HepG2 (cell line): ENCODE results near the gene SECTM1. TPM values are rescaled to one million over a fixed set of nuclear protein-coding genes. Genes with fewer than 3 reads are reported as not detected.

Experiments
- ASH2L ChIP-seq: fragments of 300-600, 200-600 bp; sonication (generic); IDR thresholded peaks from 2 replicates; pipeline ENCODE4 v1.7.0; 2017; ENCODE audit warnings: low read depth, mild to moderate bottlenecking, moderate library complexity, mixed read lengths, low read length; ENCODE audit not compliant: insufficient read length
- GATAD2A ChIP-seq: IDR thresholded peaks from 2 replicates; pipeline ENCODE4 v1.6.1; 2016
- KAT8 ChIP-seq: IDR thresholded peaks from 2 replicates; pipeline ENCODE4 v1.6.1; 2016; ENCODE audit warnings: missing genetic modification reagents, missing compliant biosample characterization
- KDM3A ChIP-seq: IDR thresholded peaks from 2 replicates; pipeline ENCODE4 v1.6.1; 2018; ENCODE audit warnings: low read depth, missing compliant biosample characterization
- MXI1 ChIP-seq: IDR thresholded peaks from 3 replicates; pipeline ENCODE4 v1.6.1; 2012; ENCODE audit warnings: low read depth, low read length, inconsistent platforms, borderline replicate concordance
- PHF21A ChIP-seq: sonication (generic); formaldehyde crosslinking; IDR thresholded peaks from 2 replicates; pipeline ENCODE4 v1.5.0; 2020; ENCODE audit warnings: mild to moderate bottlenecking, missing genetic modification reagents
- ZNF335 ChIP-seq: sonication (generic); formaldehyde crosslinking; IDR thresholded peaks from 2 replicates; pipeline ENCODE4 v1.4.0; 2020; ENCODE audit warnings: missing genetic modification reagents
- ZNF703 ChIP-seq: sonication (generic); formaldehyde crosslinking; IDR thresholded peaks from 2 replicates; pipeline ENCODE4 v1.5.1; 2020; ENCODE audit warnings: missing genetic modification reagents, mild to moderate bottlenecking, moderate library complexity, borderline replicate concordance
- ZSCAN20 ChIP-seq: sonication (generic); formaldehyde crosslinking; IDR thresholded peaks from 2 replicates; pipeline ENCODE4 v1.4.0; 2020; ENCODE audit warnings: missing genetic modification reagents, mild to moderate bottlenecking, borderline replicate concordance
- polyA plus RNA-seq, 8 experiments: library from polyadenylated mRNA; depleted of rRNA in 3 of 8; stranded (reverse) in 7 of 8; unstranded in 1 of 8; fragments of >200 nt; fragmentation: Illumina TruSeq in 4 of 8; extraction: Trizol in 4 of 8; gene quantifications; 2 replicates each; pipeline versions ENCODE4 v1.2.1 to v1.2.3, GENCODE V29; 2011 to 2016; ENCODE audit warnings: low read depth in 4 of 8, missing spikeins in 1 of 8, mixed read lengths in 1 of 8; ENCODE audit not compliant: insufficient read depth in 1 of 8
- total RNA-seq, 5 experiments: library from RNA; depleted of rRNA; stranded (reverse); fragments of >200 nt; fragmentation: Illumina TruSeq; extraction: Trizol; gene quantifications; 2 replicates each; pipeline ENCODE4 v1.2.3, GENCODE V29; 2016; ENCODE audit warnings: low read depth in 1 of 5
- TF ChIP-seq, protein P1 (sequence below): sonication (generic); formaldehyde crosslinking; IDR thresholded peaks from 2 replicates; pipeline ENCODE4 v1.4.0; 2020; ENCODE audit warnings: missing genetic modification reagents
- TF ChIP-seq, protein P2 (sequence below), 2 experiments: sonication (generic) in 1 of 2; formaldehyde crosslinking in 1 of 2; IDR thresholded peaks; 2 replicates each; pipeline versions ENCODE4 v1.6.1 to v1.9.0; 2014 to 2022; ENCODE audit warnings: antibody characterized with exemption in 1 of 2, borderline replicate concordance in 1 of 2, inconsistent platforms in 1 of 2, low read depth in 1 of 2, missing genetic modification reagents in 1 of 2
- TF ChIP-seq, protein P3 (sequence below): IDR thresholded peaks from 2 replicates; pipeline ENCODE4 v1.6.1; 2016; ENCODE audit warnings: low read depth, missing genetic modification reagents, missing compliant biosample characterization
- TF ChIP-seq, protein P4 (sequence below): sonication (generic); formaldehyde crosslinking; IDR thresholded peaks from 2 replicates; pipeline ENCODE4 v1.8.0; 2023; ENCODE audit warnings: mild to moderate bottlenecking, missing genetic modification reagents

Gene SECTM1
- total and polyA plus RNA-seq, 2 of the 13 experiments (the other 11 are each of a cell fraction or from before 2014, with no cell fraction given) = 3.5 to 5.3 TPM

DNA sequence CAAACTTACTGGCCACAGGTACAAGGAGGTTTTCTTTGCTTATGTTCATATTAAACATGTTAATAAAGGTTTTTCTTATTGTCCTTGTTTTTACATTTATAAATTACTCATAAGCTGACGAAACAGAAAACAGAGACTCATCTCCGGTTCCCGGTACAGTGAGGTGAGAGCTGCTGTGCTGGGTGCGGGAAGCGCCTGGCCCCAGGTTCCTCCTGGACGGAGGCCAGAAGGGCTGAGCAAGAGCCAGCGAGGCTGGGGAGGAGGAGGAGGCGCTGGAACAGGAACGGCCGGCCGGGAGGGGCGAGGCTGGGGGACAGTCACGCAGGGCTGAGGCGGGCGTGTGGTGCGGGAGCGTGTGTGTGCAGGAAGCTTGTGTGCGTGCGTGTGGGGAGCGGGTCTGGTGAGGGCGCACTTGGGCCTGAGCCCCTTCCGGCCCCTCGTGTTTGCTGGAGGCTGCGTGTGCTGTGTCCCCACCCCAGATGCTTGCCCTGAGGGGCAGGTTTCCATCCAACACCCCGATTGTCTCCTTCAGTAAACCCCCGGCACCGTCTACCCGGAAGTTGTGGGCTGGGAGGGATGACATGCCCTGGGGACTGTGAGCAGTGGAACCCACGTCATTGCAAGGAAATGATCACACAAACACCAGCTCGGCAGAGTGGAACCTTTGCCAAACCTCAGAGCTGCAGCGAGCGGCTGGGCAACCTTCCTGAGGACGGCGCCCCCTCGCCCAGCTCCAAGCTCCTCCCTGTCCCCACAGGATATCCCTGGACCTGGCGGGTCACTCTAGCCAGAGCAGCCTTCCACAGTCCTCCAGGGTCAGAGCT lies 35.6 kb downstream of the SECTM1 start (continued):
- TF ChIP-seq, protein P1, sequence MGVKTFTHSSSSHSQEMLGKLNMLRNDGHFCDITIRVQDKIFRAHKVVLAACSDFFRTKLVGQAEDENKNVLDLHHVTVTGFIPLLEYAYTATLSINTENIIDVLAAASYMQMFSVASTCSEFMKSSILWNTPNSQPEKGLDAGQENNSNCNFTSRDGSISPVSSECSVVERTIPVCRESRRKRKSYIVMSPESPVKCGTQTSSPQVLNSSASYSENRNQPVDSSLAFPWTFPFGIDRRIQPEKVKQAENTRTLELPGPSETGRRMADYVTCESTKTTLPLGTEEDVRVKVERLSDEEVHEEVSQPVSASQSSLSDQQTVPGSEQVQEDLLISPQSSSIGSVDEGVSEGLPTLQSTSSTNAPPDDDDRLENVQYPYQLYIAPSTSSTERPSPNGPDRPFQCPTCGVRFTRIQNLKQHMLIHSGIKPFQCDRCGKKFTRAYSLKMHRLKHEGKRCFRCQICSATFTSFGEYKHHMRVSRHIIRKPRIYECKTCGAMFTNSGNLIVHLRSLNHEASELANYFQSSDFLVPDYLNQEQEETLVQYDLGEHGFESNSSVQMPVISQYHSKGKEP (CRISPR knock-in tag) = 0 out of 2 replicates have a peak, but pooled peaks have one; percentile 9
- TF ChIP-seq, protein P2, sequence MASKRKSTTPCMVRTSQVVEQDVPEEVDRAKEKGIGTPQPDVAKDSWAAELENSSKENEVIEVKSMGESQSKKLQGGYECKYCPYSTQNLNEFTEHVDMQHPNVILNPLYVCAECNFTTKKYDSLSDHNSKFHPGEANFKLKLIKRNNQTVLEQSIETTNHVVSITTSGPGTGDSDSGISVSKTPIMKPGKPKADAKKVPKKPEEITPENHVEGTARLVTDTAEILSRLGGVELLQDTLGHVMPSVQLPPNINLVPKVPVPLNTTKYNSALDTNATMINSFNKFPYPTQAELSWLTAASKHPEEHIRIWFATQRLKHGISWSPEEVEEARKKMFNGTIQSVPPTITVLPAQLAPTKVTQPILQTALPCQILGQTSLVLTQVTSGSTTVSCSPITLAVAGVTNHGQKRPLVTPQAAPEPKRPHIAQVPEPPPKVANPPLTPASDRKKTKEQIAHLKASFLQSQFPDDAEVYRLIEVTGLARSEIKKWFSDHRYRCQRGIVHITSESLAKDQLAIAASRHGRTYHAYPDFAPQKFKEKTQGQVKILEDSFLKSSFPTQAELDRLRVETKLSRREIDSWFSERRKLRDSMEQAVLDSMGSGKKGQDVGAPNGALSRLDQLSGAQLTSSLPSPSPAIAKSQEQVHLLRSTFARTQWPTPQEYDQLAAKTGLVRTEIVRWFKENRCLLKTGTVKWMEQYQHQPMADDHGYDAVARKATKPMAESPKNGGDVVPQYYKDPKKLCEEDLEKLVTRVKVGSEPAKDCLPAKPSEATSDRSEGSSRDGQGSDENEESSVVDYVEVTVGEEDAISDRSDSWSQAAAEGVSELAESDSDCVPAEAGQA (IDR thresholded peaks at IDR 0.05; ENCODE audit: low read depth) = peak; percentile 87
- TF ChIP-seq, protein P2 (CRISPR knock-in tag; IDR thresholded peaks at IDR 0.05; ENCODE audit: borderline replicate concordance) = no peak
- TF ChIP-seq ZSCAN20 (no peak), GATAD2A (peak; percentile 63), KDM3A (peak; percentile 37), KAT8 (CRISPR knock-in tag) (peak; percentile 73), ZNF703 (peak; percentile 36; the same call in 1 of the 2 replicates), ZNF335 (CRISPR knock-in tag) (0 out of 2 replicates have a peak, but pooled peaks have one; percentile 24), MXI1 (peak; percentile 63; the same call in 1 of the 3 replicates), PHF21A (CRISPR knock-in tag) (0 out of 2 replicates have a peak, but pooled peaks have one; percentile 10), ASH2L (peak; percentile 11)
- TF ChIP-seq, protein P3, sequence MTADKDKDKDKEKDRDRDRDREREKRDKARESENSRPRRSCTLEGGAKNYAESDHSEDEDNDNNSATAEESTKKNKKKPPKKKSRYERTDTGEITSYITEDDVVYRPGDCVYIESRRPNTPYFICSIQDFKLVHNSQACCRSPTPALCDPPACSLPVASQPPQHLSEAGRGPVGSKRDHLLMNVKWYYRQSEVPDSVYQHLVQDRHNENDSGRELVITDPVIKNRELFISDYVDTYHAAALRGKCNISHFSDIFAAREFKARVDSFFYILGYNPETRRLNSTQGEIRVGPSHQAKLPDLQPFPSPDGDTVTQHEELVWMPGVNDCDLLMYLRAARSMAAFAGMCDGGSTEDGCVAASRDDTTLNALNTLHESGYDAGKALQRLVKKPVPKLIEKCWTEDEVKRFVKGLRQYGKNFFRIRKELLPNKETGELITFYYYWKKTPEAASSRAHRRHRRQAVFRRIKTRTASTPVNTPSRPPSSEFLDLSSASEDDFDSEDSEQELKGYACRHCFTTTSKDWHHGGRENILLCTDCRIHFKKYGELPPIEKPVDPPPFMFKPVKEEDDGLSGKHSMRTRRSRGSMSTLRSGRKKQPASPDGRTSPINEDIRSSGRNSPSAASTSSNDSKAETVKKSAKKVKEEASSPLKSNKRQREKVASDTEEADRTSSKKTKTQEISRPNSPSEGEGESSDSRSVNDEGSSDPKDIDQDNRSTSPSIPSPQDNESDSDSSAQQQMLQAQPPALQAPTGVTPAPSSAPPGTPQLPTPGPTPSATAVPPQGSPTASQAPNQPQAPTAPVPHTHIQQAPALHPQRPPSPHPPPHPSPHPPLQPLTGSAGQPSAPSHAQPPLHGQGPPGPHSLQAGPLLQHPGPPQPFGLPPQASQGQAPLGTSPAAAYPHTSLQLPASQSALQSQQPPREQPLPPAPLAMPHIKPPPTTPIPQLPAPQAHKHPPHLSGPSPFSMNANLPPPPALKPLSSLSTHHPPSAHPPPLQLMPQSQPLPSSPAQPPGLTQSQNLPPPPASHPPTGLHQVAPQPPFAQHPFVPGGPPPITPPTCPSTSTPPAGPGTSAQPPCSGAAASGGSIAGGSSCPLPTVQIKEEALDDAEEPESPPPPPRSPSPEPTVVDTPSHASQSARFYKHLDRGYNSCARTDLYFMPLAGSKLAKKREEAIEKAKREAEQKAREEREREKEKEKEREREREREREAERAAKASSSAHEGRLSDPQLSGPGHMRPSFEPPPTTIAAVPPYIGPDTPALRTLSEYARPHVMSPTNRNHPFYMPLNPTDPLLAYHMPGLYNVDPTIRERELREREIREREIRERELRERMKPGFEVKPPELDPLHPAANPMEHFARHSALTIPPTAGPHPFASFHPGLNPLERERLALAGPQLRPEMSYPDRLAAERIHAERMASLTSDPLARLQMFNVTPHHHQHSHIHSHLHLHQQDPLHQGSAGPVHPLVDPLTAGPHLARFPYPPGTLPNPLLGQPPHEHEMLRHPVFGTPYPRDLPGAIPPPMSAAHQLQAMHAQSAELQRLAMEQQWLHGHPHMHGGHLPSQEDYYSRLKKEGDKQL (CRISPR knock-in tag) = no peak
- TF ChIP-seq, protein P4, sequence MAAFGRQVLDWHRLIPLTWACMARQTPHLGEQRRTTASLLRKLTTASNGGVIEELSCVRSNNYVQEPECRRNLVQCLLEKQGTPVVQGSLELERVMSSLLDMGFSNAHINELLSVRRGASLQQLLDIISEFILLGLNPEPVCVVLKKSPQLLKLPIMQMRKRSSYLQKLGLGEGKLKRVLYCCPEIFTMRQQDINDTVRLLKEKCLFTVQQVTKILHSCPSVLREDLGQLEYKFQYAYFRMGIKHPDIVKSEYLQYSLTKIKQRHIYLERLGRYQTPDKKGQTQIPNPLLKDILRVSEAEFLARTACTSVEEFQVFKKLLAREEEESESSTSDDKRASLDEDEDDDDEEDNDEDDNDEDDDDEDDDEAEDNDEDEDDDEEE (CRISPR knock-in tag) = peak; percentile 96
